Heart right ventricle (tissue), 16 donors: Measurements from ENCODE around the gene PHKB. TPM values are rescaled to one million over a fixed set of nuclear protein-coding genes. Genes with fewer than 3 reads are reported as not detected.

Experiments used
- ATAC-seq, 8 donors: fragments of 200-7000 bp; cut with Tn5 transposase; one replicate each; pipeline ENCODE4 v1.9.1; 2020; ENCODE audit warnings: mild to moderate bottlenecking in 8 of 8, moderate library complexity in 8 of 8, moderate number of reproducible peaks in 1 of 8
- DNase-seq, 2 donors: peaks; one replicate each; pipeline ENCODE4 v3.0.0-alpha.2; 2020
- H3K27ac ChIP-seq, 10 donors: fragments of 200-600 bp; sonication (generic) in 2 of 10; one replicate each; pipeline versions ENCODE4 v1.5.0 to v1.8.0; 2020 to 2022; ENCODE audit warnings: mild to moderate bottlenecking in 3 of 10
- H3K27me3 ChIP-seq, 7 donors: fragments of 200-600 bp; one replicate each; pipeline ENCODE4 v1.8.0; 2021 to 2022; ENCODE audit warnings: mild to moderate bottlenecking in 2 of 7
- H3K36me3 ChIP-seq, 9 donors: fragments of 200-600 bp; sonication (generic) in 1 of 9; one replicate each; pipeline versions ENCODE4 v1.5.0 to v1.8.0; 2020 to 2022; ENCODE audit warnings: mild to moderate bottlenecking in 2 of 9
- H3K4me1 ChIP-seq, 9 donors: fragments of 200-600 bp; sonication (generic) in 1 of 9; one replicate each; pipeline versions ENCODE4 v1.5.0 to v1.8.0; 2020 to 2022; ENCODE audit warnings: mild to moderate bottlenecking in 4 of 9
- H3K4me3 ChIP-seq, 10 donors: fragments of 200-600 bp; sonication (generic) in 2 of 10; one replicate each; pipeline versions ENCODE4 v1.5.0 to v1.8.0; 2020 to 2022; ENCODE audit warnings: mild to moderate bottlenecking in 7 of 10, moderate library complexity in 2 of 10
- H3K9me3 ChIP-seq, 11 donors: fragments of 200-600 bp in 10 of 11; sonication (generic) in 2 of 11; one replicate each; pipeline versions ENCODE4 v1.5.0 to v1.8.0; 2013 to 2022; ENCODE audit warnings: mild to moderate bottlenecking in 2 of 11, control low read depth in 1 of 11, moderate library complexity in 1 of 11
- WGBS, 2 donors: extraction: QIAGEN DNeasy Blood & Tissue Kit; methylation state at CpG; one replicate each; pipeline ENCODE4 v1.1.7; 2013; ENCODE audit warnings: inconsistent platforms in 1 of 2; 5-methylcytosine and 5-hydroxymethylcytosine counted together
- intact Hi-C, 10 donors: fragments of 100-400 bp; cut with DNase I; formaldehyde crosslinking; loops; one replicate each; pipeline versions ENCODE4 v1.11.1 to v1.14.2; 2022
- polyA plus RNA-seq, 2 donors: library from polyadenylated mRNA; stranded (reverse); fragments of 200-250 nt; gene quantifications; one replicate each; pipeline ENCODE4 v1.2.3, GENCODE V29; 2013
- total RNA-seq, 10 donors: library from RNA; stranded (reverse); fragmentation: NEBNext Ultra II Directional in 3 of 10; extraction: Animal tissue kit (Norgen Biotek cat#: 25700) in 3 of 10; gene quantifications; one replicate each; pipeline versions ENCODE4 v1.2.1 to v1.2.4, GENCODE V29; 2021 to 2023
- TF ChIP-seq, protein P1 (sequence below), 9 donors: fragments of 200-600 bp; sonication (generic) in 2 of 9; IDR thresholded peaks; one replicate each; pipeline versions ENCODE4 v1.5.0 to v1.8.0; 2021 to 2022; ENCODE audit warnings: antibody characterized with exemption in 9 of 9, mild to moderate bottlenecking in 5 of 9, moderate library complexity in 1 of 9
- donor health status: Arrhythmogenic right ventricular cardiomyopathy.
- donor health status: ischemic (EF 13 %, LVEDD 7.1; RV severe dilation, severe dysfunction).
- donor health status: healthy with polysubstance abuse.
- donor health status: DM: no; HTN: yes; CAD: no.
- donor health status: DM: no; HTN: no; CAD: no.
- donor health status: ischemic (EF 25% LVEDD 6.9; RV normal size, moderate dysfunction).
- donor health status: ischemic (EF 25% LVEDD 5.7; RV mildly dilated, moderate dysfunction).
- donor health status: healthy.
- donor health status: DM: yes; HTN: yes; CAD: no.
- donor health status: Ischemic cardiomyopathy.
- donor health status: ischemic (EF 35%, LVEDD 5.7; RV mildly dilated, moderate dysfunction).
- donor health status: nonischemic (EF 11% LVEDD 7.7; RV severe dilation, severe dysfunction).
- donor health status: DM: yes; HTN: yes; CAD: no.
- donor health status: PGD.
- donor health status: ischemic (EF 29% LVEDD 5.4; RV normal size, mild dysfunction).
- donor health status: nonischemic (EF 23%, LVEDD 6.1; RV moderate dilation, normal function).

Gene PHKB
- total and polyA plus RNA-seq, 12 donors: 16.9 to 76.6 (median 63.6) TPM

DNA sequence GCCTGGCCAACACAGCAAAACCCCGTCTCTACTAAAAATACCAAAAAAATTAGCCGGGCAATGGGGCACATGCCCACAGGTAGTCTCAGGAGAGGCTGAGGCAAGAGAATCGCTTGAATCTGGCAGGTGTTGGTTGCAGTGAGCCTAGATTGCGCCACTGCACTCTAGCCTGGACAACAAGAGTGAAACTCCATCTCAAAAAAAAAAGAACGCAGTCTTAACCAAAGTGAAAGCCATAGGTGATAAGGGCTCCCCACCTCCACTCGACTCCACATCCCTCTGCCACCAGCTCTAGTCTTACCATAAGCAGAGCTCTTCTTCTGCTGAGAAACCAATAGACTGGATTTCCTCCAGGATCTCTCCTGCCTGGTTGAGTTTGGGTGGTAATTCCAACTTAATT lies 266.0 kb downstream of the PHKB start:
- DNase-seq: no peak
- H3K4me3 ChIP-seq: no peak overlapping the region
- H3K36me3 ChIP-seq: no peaks in the 10 kb centered on the region
- H3K4me1 ChIP-seq: no peaks in the 10 kb centered on the region
- H3K27me3 ChIP-seq: no peaks in the 10 kb centered on the region
- intact Hi-C loops: no loop called here
- H3K9me3 ChIP-seq: no peaks in the 10 kb centered on the region
- no peak overlapping the region for H3K27ac ChIP-seq
- WGBS, 2 donors: 92 to 95% methylated on average over 6 of the region's 6 CpGs
- no peak for ATAC-seq
- TF ChIP-seq, protein P1, sequence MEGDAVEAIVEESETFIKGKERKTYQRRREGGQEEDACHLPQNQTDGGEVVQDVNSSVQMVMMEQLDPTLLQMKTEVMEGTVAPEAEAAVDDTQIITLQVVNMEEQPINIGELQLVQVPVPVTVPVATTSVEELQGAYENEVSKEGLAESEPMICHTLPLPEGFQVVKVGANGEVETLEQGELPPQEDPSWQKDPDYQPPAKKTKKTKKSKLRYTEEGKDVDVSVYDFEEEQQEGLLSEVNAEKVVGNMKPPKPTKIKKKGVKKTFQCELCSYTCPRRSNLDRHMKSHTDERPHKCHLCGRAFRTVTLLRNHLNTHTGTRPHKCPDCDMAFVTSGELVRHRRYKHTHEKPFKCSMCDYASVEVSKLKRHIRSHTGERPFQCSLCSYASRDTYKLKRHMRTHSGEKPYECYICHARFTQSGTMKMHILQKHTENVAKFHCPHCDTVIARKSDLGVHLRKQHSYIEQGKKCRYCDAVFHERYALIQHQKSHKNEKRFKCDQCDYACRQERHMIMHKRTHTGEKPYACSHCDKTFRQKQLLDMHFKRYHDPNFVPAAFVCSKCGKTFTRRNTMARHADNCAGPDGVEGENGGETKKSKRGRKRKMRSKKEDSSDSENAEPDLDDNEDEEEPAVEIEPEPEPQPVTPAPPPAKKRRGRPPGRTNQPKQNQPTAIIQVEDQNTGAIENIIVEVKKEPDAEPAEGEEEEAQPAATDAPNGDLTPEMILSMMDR (IDR thresholded peaks at IDR 0.05): no peak

- TF ChIP-seq, protein P1 (IDR thresholded peaks at IDR 0.05): no peak
- 51 to 71% methylated on average over 3 of the region's 3 CpGs for WGBS, 2 donors
- H3K9me3 ChIP-seq: no peaks in the 10 kb centered on the region
- DNase-seq: no peak
- no peak overlapping the region for H3K27ac ChIP-seq
- no peaks in the 10 kb centered on the region for H3K36me3 ChIP-seq
- ATAC-seq: no peak
- peaks cover 0 to 1% (median 0%) of the 10 kb centered on the region in 7 donors for H3K27me3 ChIP-seq
- intact Hi-C loops: no loop called here
- no peaks in the 10 kb centered on the region for H3K4me1 ChIP-seq
- no peak overlapping the region for H3K4me3 ChIP-seq
These were observed 267.1 kb downstream of the PHKB start for GRCh38 chr16:47728205-47728604.

DNA sequence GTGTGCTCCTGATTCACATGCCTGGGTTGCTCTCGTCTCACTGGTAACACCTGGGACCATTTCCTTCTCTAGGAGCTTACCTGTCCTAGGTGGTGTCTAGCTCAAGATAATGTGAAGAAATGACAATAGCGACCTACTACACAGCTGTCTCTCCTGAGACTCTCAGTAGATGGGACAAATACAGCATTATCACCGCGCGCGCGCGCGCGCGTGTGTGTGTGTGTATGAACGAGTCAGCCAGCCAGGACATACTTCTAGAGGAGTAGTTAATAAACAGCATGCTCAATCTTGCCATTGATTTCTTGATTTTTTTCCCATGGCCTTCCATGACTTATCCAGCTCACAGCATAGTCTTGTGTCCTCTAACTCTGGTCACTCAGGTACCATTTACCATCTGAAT lies 268.6 kb downstream of the PHKB start:
- ATAC-seq: no peak
- Histone ChIP-seq H3K27ac (no peak overlapping the region), H3K36me3 (no peaks in the 10 kb centered on the region), H3K9me3 (no peaks in the 10 kb centered on the region), H3K4me3 (no peak overlapping the region), H3K27me3 (peaks cover 0 to 5% (median 0%) of the 10 kb centered on the region in 7 donors), H3K4me1 (no peaks in the 10 kb centered on the region)
- DNase-seq: no peak
- intact Hi-C loops: no loop called here
- 95% methylated on average over 12 of the region's 12 CpGs for whole genome bisulfite sequencing, 2 donors
- TF ChIP-seq, protein P1 (IDR thresholded peaks at IDR 0.05): no peak

DNA sequence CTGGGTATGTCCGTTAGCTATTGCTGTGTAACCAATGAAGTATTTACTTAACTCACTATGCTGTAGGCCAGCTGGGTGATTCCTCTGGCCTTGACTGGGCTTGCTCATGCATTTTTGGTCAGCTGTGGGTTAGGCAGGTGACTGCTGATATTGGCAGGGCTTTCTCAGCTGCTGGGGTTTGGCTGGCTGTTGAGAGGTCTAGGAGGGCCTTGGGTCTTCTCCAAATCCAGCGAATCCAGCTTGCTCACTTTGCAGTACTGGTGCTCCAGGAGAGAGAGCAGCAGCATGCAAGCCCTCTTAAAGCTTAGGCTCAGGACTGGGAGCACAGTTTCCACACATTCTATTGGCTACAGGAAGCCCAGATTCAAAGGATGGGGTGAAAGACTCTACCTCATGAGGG lies 270.1 kb downstream of the PHKB start:
- WGBS, 2 donors: 81 to 82% methylated on average over 2 of the region's 2 CpGs
- DNase-seq (no peak), ATAC-seq (no peak)
- TF ChIP-seq, protein P1 (IDR thresholded peaks at IDR 0.05): no peak
- H3K27ac ChIP-seq: no peak overlapping the region
- H3K4me1 ChIP-seq: peaks cover 0 to 7% (median 0%) of the 10 kb centered on the region in 9 donors
- no peak overlapping the region for H3K4me3 ChIP-seq
- no peaks in the 10 kb centered on the region for H3K36me3 ChIP-seq
- intact Hi-C loops: no loop called here
- H3K9me3 ChIP-seq: no peaks in the 10 kb centered on the region
- H3K27me3 ChIP-seq: peaks cover 0 to 5% (median 0%) of the 10 kb centered on the region in 7 donors
